ENCODE measurements around the gene TMPRSS9. TPM values are rescaled to one million over a fixed set of nuclear protein-coding genes. Genes with fewer than 3 reads are reported as not detected.
"Not testable (repeated sequence)": the region's sequence is repeated elsewhere in the genome, so short reads cannot be mapped to it uniquely, and the experiment has no call there.

Gene TMPRSS9
- total RNA-seq, 2 experiments from 2014 or later, result 0.22 TPM; not detected in 1

DNA sequence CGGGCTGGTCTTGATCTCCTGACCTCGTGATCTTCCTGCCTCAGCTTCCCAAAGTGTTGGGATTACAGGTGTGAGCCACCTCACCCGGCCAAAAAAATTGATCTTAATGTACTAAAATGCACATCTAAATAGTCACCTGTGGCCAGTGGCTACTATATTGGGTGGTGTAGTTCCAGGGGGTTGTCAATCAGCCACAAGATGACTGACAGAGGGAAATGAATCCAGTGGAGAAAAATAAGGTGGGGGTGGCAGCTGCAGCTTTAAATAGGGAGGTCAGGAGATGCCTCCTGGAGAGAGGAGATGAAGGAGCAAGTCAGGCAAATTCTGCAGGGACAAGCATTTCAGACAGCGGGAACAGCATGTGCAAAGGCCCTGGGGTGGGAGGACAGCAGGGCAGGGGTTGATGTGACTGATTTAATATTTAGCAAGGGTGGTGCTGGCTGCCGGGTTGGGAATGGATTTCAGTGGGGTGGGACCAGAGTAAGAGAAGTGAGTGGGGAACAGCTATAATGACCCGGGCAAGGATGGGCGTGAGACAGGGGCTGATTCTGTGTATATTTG lies 49.4 kb downstream of the TMPRSS9 start:
- POLR2A ChIA-PET, result no interaction called here
- Mint-ChIP-seq H3K27ac (no peak overlapping the region), H3K9me3 (peaks cover 4% of the 10 kb centered on the region), H3K36me3 (peaks cover 1% of the 10 kb centered on the region), H3K4me1 (peaks cover 5% of the 10 kb centered on the region), H3K27me3 (no peaks in the 10 kb centered on the region), H3K4me3 (no peak overlapping the region)
- DNase-seq (no peak), ATAC-seq (ENCODE audit: low read depth) (no peak)

DNA sequence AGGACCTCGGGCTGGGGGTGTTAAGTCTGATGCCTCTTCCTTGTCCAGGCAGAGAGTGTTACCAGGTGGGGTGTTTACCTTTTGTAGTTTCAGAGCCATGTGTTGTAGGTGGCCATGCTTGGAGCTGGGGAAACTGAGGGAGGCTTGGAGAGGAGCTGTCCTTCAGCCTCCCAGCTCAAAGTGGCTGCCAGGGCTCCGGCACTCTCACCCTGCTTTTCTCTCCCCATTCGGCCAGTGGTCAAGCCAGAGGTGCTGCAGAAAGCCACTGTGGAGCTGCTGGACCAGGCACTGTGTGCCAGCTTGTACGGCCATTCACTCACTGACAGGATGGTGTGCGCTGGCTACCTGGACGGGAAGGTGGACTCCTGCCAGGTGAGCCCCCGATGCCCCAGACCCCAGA lies 50.0 kb downstream of the TMPRSS9 start:
- H3K36me3 Mint-ChIP-seq, result peaks cover 1% of the 10 kb centered on the region
- H3K9me3 Mint-ChIP-seq, result peaks cover 4% of the 10 kb centered on the region
- H3K4me3 Mint-ChIP-seq, result no peak overlapping the region
- no peak overlapping the region for H3K27ac Mint-ChIP-seq
- DNase-seq (no peak), ATAC-seq (ENCODE audit: low read depth) (no peak)
- H3K27me3 Mint-ChIP-seq, result no peaks in the 10 kb centered on the region
- peaks cover 5% of the 10 kb centered on the region for H3K4me1 Mint-ChIP-seq
- POLR2A ChIA-PET, result no interaction called here

GRCh38 chr19:2411709-2412108 lies 51.6 kb downstream of the TMPRSS9 start:
- H3K36me3 Mint-ChIP-seq, result peaks cover 1% of the 10 kb centered on the region
- H3K4me3 Mint-ChIP-seq, result no peak overlapping the region
- H3K9me3 Mint-ChIP-seq, result peaks cover 4% of the 10 kb centered on the region
- ATAC-seq (ENCODE audit: low read depth), result no peak
- POLR2A ChIA-PET, result no interaction called here
- no peaks in the 10 kb centered on the region for H3K27me3 Mint-ChIP-seq
- H3K27ac Mint-ChIP-seq, result no peak overlapping the region
- no peak for DNase-seq
- peaks cover 5% of the 10 kb centered on the region for H3K4me1 Mint-ChIP-seq

- Mint-ChIP-seq H3K27ac (no peak overlapping the region), H3K4me1 (peaks cover 5% of the 10 kb centered on the region), H3K9me3 (peaks cover 4% of the 10 kb centered on the region), H3K4me3 (no peak overlapping the region), H3K36me3 (peaks cover 1% of the 10 kb centered on the region), H3K27me3 (no peaks in the 10 kb centered on the region)
- ATAC-seq (ENCODE audit: low read depth), result no peak
- POLR2A ChIA-PET, result no interaction called here
- no peak for DNase-seq
Measured at GRCh38 chr19:2412449-2412848, 52.4 kb downstream of the TMPRSS9 start.

GRCh38 chr19:2413159-2413558 lies 53.1 kb downstream of the TMPRSS9 start:
- H3K4me3 Mint-ChIP-seq, result no peak overlapping the region
- ATAC-seq (ENCODE audit: low read depth) (no peak), DNase-seq (no peak)
- H3K9me3 Mint-ChIP-seq, result peaks cover 4% of the 10 kb centered on the region
- peak overlapping the region; percentile 18 for H3K27ac Mint-ChIP-seq
- H3K27me3 Mint-ChIP-seq, result no peaks in the 10 kb centered on the region
- POLR2A ChIA-PET, result no interaction called here
- H3K36me3 Mint-ChIP-seq, result peaks cover 5% of the 10 kb centered on the region
- H3K4me1 Mint-ChIP-seq, result peaks cover 5% of the 10 kb centered on the region

DNA sequence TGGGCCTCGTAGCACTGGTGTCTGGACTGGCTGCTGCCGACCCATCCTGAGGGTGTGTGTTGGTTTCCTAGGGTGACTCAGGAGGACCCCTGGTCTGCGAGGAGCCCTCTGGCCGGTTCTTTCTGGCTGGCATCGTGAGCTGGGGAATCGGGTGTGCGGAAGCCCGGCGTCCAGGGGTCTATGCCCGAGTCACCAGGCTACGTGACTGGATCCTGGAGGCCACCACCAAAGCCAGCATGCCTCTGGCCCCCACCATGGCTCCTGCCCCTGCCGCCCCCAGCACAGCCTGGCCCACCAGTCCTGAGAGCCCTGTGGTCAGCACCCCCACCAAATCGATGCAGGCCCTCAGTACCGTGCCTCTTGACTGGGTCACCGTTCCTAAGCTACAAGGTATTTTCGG lies 53.6 kb downstream of the TMPRSS9 start:
- POLR2A ChIA-PET, result no interaction called here
- no peaks in the 10 kb centered on the region for H3K27me3 Mint-ChIP-seq

GRCh38 chr19:2415281-2415972 lies 55.4 kb downstream of the TMPRSS9 start:
- Mint-ChIP-seq H3K36me3 (peaks cover 5% of the 10 kb centered on the region), H3K9me3 (no peaks in the 10 kb centered on the region), H3K27ac (no peak overlapping the region), H3K4me3 (no peak overlapping the region), H3K4me1 (peaks cover 5% of the 10 kb centered on the region), H3K27me3 (no peaks in the 10 kb centered on the region)
- DNase-seq, result no peak
- ATAC-seq (ENCODE audit: low read depth), result no peak
- POLR2A ChIA-PET, result no interaction called here

More for the DNA sequence above, 53.6 kb downstream of the TMPRSS9 start:
- peaks cover 5% of the 10 kb centered on the region for H3K36me3 Mint-ChIP-seq
- peaks cover 4% of the 10 kb centered on the region for H3K9me3 Mint-ChIP-seq
- ATAC-seq (ENCODE audit: low read depth) (no peak), DNase-seq (no peak)
- H3K27ac Mint-ChIP-seq, result no peak overlapping the region
- H3K4me3 Mint-ChIP-seq, result no peak overlapping the region
- peaks cover 5% of the 10 kb centered on the region for H3K4me1 Mint-ChIP-seq

GRCh38 chr19:2415973-2416319 lies 55.9 kb downstream of the TMPRSS9 start:
- no peaks in the 10 kb centered on the region for H3K9me3 Mint-ChIP-seq
- no peak for ATAC-seq (ENCODE audit: low read depth)
- peaks cover 6% of the 10 kb centered on the region for H3K36me3 Mint-ChIP-seq
- H3K27me3 Mint-ChIP-seq, result no peaks in the 10 kb centered on the region
- peaks cover 5% of the 10 kb centered on the region for H3K4me1 Mint-ChIP-seq
- no peak for DNase-seq
- no peak overlapping the region for H3K4me3 Mint-ChIP-seq
- no peak overlapping the region for H3K27ac Mint-ChIP-seq
- POLR2A ChIA-PET, result no interaction called here

GRCh38 chr19:2416321-2417097 lies 56.4 kb downstream of the TMPRSS9 start:
- POLR2A ChIA-PET, result no interaction called here
- DNase-seq (no peak), ATAC-seq (ENCODE audit: low read depth) (no peak)
- Mint-ChIP-seq H3K4me3 (no peak overlapping the region), H3K36me3 (peaks cover 6% of the 10 kb centered on the region), H3K27me3 (no peaks in the 10 kb centered on the region), H3K9me3 (no peaks in the 10 kb centered on the region), H3K4me1 (peaks cover 5% of the 10 kb centered on the region), H3K27ac (no peak overlapping the region)

DNA sequence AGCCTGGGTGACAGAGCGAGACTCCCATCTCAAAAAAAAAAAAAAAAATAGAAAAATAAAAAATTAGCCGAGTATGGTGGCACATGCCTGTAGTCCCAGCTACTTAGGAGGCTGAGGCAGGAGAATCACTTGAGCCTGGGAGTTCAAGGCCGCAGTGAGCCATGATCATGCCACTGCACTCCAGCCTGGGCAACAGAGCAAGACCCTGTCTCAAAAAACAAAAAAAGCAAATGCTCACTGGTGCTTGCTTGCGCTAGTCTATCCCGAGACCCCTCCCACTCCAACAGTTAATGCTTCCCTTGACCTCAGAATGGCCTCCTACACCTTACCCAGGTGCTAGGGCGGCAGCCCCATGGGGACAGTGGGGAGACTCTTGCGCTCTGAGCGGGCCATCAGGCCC lies 57.4 kb downstream of the TMPRSS9 start:
- H3K27me3 Mint-ChIP-seq, H3K4me3 Mint-ChIP-seq, H3K36me3 Mint-ChIP-seq, H3K4me1 Mint-ChIP-seq, H3K9me3 Mint-ChIP-seq, H3K27ac Mint-ChIP-seq, DNase-seq, POLR2A ChIA-PET: not testable (repeated sequence)
- ATAC-seq (ENCODE audit: low read depth), result peak; percentile 34

DNA sequence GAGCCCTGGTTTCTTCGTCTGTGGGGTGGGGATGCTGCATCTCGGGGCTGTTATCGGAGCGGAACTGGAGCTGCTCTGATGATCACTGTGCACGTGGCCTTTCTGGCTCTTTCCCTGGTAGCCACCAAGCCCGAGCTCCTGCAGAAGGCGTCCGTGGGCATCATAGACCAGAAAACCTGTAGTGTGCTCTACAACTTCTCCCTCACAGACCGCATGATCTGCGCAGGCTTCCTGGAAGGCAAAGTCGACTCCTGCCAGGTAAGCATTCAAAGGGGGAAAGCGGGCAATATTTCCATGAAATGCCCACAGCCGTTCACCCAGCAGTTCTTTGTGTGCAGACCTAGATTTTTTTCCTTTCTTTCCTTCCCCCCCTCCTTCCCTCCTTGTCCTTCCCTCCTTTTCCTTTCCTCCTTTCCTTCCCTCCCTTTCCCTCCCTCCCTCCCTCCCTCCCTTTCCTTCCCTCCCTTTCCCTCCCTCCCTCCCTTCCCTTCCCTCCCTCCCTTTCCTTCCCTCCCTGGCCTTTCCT lies 57.9 kb downstream of the TMPRSS9 start:
- POLR2A ChIA-PET, result no interaction called here
- Mint-ChIP-seq H3K27me3 (no peaks in the 10 kb centered on the region), H3K36me3 (peaks cover 6% of the 10 kb centered on the region), H3K27ac (no peak overlapping the region), H3K4me1 (no peaks in the 10 kb centered on the region), H3K4me3 (no peak overlapping the region), H3K9me3 (no peaks in the 10 kb centered on the region)
- ATAC-seq (ENCODE audit: low read depth), result no peak
- no peak for DNase-seq

GRCh38 chr19:2419754-2420153 lies 59.7 kb downstream of the TMPRSS9 start:
- DNase-seq (no peak), ATAC-seq (ENCODE audit: low read depth) (no peak)
- H3K27ac Mint-ChIP-seq, result no peak overlapping the region
- H3K4me1 Mint-ChIP-seq, result no peaks in the 10 kb centered on the region
- no peaks in the 10 kb centered on the region for H3K27me3 Mint-ChIP-seq
- H3K36me3 Mint-ChIP-seq, result peaks cover 6% of the 10 kb centered on the region
- POLR2A ChIA-PET, result no interaction called here
- H3K9me3 Mint-ChIP-seq, result no peaks in the 10 kb centered on the region
- no peak overlapping the region for H3K4me3 Mint-ChIP-seq

DNA sequence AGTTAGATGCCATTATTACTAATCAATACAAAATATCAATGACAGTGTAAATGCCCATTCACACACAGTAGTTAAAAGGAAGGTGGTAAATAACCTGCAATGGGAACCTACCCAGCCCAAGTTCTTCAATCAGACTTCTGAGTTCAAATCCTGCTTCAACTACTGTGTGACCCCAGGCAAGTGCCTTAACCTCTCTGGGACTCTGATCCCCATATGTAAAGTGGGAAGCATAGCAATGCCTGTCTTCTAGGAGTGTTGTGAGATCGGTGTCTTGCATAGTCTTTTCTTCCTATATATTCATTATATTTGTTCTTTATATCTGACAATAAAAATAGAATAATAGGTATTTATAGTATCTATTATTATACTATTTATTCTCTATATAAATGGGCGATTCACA lies 60.4 kb downstream of the TMPRSS9 start:
- DNase-seq, result no peak
- Mint-ChIP-seq H3K36me3 (peaks cover 6% of the 10 kb centered on the region), H3K9me3 (no peaks in the 10 kb centered on the region), H3K27me3 (no peaks in the 10 kb centered on the region), H3K4me1 (no peaks in the 10 kb centered on the region), H3K27ac (no peak overlapping the region), H3K4me3 (no peak overlapping the region)
- ATAC-seq (ENCODE audit: low read depth), result no peak
- POLR2A ChIA-PET, result no interaction called here

All from activated naive CD8-positive, alpha-beta T cell treated with anti-CD3 and anti-CD28 coated beads, Interleukin-2, amount 10 ng/mL, durations not matched to agents 7 days and 5 days (primary cell).